NCI-H2107 (cell line): ENCODE results near the gene EMC10.

Source experiments
- DNase-seq: peaks from one replicate; lab custom pipeline; 2025; lab: John Stamatoyannopoulos, UW

Gene EMC10

GRCh38 chr19:50478901-50479715 lies 2.8 kb downstream of the EMC10 start:
- DNase-seq: no peak

- DNase-seq: no peak
Observed at GRCh38 chr19:50479761-50480251, 3.5 kb downstream of the EMC10 start.

- no peak for DNase-seq
Observed at GRCh38 chr19:50480281-50481111, 4.2 kb downstream of the EMC10 start.

- no peak for DNase-seq
Observed at GRCh38 chr19:50481351-50482149, 5.2 kb downstream of the EMC10 start.

- DNase-seq: no peak
Observed at GRCh38 chr19:50482271-50482855, 6.1 kb downstream of the EMC10 start.

GRCh38 chr19:50482916-50483315 lies 6.6 kb downstream of the EMC10 start:
- no peak for DNase-seq

GRCh38 chr19:50485284-50485955 lies 9.1 kb downstream of the EMC10 start:
- no peak for DNase-seq

GRCh38 chr19:50486823-50487515 lies 10.7 kb downstream of the EMC10 start:
- no peak for DNase-seq

- DNase-seq: no peak
Observed at GRCh38 chr19:50488389-50489194, 12.3 kb downstream of the EMC10 start.

GRCh38 chr19:50489461-50490011 lies 13.2 kb downstream of the EMC10 start:
- DNase-seq: no peak

- DNase-seq: no peak
Observed at GRCh38 chr19:50490411-50490811, 14.1 kb downstream of the EMC10 start.

GRCh38 chr19:50490991-50491472 lies 14.7 kb downstream of the EMC10 start:
- DNase-seq: no peak

GRCh38 chr19:50492303-50493052 lies 16.2 kb downstream of the EMC10 start:
- no peak for DNase-seq

- no peak for DNase-seq
Observed at GRCh38 chr19:50493171-50493570, 16.9 kb downstream of the EMC10 start.

- DNase-seq: no peak
Observed at GRCh38 chr19:50494186-50495019, 18.1 kb downstream of the EMC10 start.

- no peak for DNase-seq
Observed at GRCh38 chr19:50495020-50495531, 18.8 kb downstream of the EMC10 start.
